GM18867 (cell line): Measurements from ENCODE around the gene ZNF318.

Source experiments
- ATAC-seq: cut with Tn5 transposase; IDR thresholded peaks from one replicate; pipeline ENCODE4 v1.9.1; 2021; ENCODE audit warnings: mild to moderate bottlenecking, moderate library complexity; ENCODE audit not compliant: unreplicated experiment

Gene ZNF318

GRCh38 chr6:43286980-43287716, 82.3 kb downstream of the ZNF318 start:
- ATAC-seq = no peak

- no peak for ATAC-seq
Observed at GRCh38 chr6:43286456-43286979, 82.9 kb downstream of the ZNF318 start.
